OCI-LY1 (cell line): Measurements from ENCODE around the gene ADCY2.

ENCODE experiments used
- EZH2 ChIP-seq: fragments of 200-600 bp; sonication (generic), shearing (Covaris generic); IDR thresholded peaks from 2 replicates; pipeline ENCODE4 v1.8.0; 2017; ENCODE audit warnings: borderline replicate concordance, mixed run types, mild to moderate bottlenecking, antibody characterized with exemption, low read length, moderate library complexity, mixed read lengths
- TF ChIP-seq, protein P1 (sequence below): fragments of 200-600 bp; sonication (generic), shearing (Covaris generic); IDR thresholded peaks from 2 replicates; pipeline ENCODE4 v1.5.1; 2017; ENCODE audit warnings: mild to moderate bottlenecking, antibody characterized with exemption, low read length, moderate library complexity, mixed read lengths

DNA sequence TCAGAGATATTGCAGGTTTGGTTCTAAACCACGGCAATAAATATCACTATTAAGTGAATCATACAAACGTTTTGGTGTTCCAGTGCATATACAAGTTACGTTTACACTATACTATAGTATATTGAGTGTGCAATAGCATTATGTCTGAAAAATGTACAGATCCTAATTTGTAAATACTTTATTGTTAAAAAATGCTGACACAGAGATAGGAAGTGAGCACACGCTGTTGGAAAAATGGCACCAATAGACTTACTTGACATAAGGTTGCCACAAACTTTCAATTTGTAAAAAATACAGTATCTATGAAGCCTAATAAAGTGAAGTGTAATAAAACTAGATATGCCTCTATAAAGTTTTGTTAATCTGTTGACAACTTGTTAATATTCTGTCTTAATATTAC is 439.0 kb downstream of the ADCY2 start:
- TF ChIP-seq, protein P1, sequence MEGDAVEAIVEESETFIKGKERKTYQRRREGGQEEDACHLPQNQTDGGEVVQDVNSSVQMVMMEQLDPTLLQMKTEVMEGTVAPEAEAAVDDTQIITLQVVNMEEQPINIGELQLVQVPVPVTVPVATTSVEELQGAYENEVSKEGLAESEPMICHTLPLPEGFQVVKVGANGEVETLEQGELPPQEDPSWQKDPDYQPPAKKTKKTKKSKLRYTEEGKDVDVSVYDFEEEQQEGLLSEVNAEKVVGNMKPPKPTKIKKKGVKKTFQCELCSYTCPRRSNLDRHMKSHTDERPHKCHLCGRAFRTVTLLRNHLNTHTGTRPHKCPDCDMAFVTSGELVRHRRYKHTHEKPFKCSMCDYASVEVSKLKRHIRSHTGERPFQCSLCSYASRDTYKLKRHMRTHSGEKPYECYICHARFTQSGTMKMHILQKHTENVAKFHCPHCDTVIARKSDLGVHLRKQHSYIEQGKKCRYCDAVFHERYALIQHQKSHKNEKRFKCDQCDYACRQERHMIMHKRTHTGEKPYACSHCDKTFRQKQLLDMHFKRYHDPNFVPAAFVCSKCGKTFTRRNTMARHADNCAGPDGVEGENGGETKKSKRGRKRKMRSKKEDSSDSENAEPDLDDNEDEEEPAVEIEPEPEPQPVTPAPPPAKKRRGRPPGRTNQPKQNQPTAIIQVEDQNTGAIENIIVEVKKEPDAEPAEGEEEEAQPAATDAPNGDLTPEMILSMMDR: no peak
- no peak for TF ChIP-seq EZH2
